Measurements from ENCODE around the gene GXYLT2.

DNA sequence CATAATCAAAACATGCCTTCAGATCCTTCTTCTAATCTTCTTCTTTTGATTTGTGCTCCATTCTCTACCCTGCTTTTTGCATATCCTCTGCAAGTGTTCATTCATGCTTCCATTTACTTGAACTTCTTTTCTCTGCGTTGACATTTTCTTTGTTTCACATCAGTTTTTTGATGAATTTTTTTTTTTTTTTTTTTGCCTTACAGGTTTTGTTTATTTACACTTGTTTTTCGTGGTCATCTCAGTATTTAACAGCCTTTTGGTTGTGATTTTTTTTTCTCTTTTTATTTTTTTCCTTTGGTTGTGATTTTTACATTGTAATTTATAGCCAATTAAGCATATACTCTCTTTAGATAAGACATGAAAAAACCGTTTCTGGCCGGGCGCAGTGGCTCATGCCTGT is 27.8 kb upstream of the GXYLT2 start:
- TF ChIP-seq, protein P1, sequence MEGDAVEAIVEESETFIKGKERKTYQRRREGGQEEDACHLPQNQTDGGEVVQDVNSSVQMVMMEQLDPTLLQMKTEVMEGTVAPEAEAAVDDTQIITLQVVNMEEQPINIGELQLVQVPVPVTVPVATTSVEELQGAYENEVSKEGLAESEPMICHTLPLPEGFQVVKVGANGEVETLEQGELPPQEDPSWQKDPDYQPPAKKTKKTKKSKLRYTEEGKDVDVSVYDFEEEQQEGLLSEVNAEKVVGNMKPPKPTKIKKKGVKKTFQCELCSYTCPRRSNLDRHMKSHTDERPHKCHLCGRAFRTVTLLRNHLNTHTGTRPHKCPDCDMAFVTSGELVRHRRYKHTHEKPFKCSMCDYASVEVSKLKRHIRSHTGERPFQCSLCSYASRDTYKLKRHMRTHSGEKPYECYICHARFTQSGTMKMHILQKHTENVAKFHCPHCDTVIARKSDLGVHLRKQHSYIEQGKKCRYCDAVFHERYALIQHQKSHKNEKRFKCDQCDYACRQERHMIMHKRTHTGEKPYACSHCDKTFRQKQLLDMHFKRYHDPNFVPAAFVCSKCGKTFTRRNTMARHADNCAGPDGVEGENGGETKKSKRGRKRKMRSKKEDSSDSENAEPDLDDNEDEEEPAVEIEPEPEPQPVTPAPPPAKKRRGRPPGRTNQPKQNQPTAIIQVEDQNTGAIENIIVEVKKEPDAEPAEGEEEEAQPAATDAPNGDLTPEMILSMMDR (CRISPR knock-in tag; IDR thresholded peaks at IDR 0.05) = no peak
- no peak for TF ChIP-seq ZNF616 (CRISPR knock-in tag; IDR thresholded peaks at IDR 0.05; ENCODE audit: low read depth)
- TF ChIP-seq, protein P2, sequence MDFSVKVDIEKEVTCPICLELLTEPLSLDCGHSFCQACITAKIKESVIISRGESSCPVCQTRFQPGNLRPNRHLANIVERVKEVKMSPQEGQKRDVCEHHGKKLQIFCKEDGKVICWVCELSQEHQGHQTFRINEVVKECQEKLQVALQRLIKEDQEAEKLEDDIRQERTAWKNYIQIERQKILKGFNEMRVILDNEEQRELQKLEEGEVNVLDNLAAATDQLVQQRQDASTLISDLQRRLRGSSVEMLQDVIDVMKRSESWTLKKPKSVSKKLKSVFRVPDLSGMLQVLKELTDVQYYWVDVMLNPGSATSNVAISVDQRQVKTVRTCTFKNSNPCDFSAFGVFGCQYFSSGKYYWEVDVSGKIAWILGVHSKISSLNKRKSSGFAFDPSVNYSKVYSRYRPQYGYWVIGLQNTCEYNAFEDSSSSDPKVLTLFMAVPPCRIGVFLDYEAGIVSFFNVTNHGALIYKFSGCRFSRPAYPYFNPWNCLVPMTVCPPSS (IDR thresholded peaks at IDR 0.05) = no peak
- TF ChIP-seq, protein P3, sequence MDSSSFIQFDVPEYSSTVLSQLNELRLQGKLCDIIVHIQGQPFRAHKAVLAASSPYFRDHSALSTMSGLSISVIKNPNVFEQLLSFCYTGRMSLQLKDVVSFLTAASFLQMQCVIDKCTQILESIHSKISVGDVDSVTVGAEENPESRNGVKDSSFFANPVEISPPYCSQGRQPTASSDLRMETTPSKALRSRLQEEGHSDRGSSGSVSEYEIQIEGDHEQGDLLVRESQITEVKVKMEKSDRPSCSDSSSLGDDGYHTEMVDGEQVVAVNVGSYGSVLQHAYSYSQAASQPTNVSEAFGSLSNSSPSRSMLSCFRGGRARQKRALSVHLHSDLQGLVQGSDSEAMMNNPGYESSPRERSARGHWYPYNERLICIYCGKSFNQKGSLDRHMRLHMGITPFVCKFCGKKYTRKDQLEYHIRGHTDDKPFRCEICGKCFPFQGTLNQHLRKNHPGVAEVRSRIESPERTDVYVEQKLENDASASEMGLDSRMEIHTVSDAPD (CRISPR knock-in tag; IDR thresholded peaks at IDR 0.05) = no peak
- TF ChIP-seq, protein P4, sequence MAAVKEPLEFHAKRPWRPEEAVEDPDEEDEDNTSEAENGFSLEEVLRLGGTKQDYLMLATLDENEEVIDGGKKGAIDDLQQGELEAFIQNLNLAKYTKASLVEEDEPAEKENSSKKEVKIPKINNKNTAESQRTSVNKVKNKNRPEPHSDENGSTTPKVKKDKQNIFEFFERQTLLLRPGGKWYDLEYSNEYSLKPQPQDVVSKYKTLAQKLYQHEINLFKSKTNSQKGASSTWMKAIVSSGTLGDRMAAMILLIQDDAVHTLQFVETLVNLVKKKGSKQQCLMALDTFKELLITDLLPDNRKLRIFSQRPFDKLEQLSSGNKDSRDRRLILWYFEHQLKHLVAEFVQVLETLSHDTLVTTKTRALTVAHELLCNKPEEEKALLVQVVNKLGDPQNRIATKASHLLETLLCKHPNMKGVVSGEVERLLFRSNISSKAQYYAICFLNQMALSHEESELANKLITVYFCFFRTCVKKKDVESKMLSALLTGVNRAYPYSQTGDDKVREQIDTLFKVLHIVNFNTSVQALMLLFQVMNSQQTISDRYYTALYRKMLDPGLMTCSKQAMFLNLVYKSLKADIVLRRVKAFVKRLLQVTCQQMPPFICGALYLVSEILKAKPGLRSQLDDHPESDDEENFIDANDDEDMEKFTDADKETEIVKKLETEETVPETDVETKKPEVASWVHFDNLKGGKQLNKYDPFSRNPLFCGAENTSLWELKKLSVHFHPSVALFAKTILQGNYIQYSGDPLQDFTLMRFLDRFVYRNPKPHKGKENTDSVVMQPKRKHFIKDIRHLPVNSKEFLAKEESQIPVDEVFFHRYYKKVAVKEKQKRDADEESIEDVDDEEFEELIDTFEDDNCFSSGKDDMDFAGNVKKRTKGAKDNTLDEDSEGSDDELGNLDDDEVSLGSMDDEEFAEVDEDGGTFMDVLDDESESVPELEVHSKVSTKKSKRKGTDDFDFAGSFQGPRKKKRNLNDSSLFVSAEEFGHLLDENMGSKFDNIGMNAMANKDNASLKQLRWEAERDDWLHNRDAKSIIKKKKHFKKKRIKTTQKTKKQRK (IDR thresholded peaks at IDR 0.05; ENCODE audit: low read length) = no peak
- TF ChIP-seq ZKSCAN8 (CRISPR knock-in tag; IDR thresholded peaks at IDR 0.05; ENCODE audit: borderline replicate concordance) = no peak
- TF ChIP-seq, protein P5, sequence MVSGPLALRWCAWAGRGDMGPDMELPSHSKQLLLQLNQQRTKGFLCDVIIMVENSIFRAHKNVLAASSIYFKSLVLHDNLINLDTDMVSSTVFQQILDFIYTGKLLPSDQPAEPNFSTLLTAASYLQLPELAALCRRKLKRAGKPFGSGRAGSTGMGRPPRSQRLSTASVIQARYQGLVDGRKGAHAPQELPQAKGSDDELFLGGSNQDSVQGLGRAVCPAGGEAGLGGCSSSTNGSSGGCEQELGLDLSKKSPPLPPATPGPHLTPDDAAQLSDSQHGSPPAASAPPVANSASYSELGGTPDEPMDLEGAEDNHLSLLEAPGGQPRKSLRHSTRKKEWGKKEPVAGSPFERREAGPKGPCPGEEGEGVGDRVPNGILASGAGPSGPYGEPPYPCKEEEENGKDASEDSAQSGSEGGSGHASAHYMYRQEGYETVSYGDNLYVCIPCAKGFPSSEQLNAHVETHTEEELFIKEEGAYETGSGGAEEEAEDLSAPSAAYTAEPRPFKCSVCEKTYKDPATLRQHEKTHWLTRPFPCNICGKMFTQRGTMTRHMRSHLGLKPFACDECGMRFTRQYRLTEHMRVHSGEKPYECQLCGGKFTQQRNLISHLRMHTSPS (CRISPR knock-in tag; IDR thresholded peaks at IDR 0.05; ENCODE audit: low read depth) = no peak
- no peak for TF ChIP-seq MTF1 (CRISPR knock-in tag; IDR thresholded peaks at IDR 0.05)
- no peak for TF ChIP-seq ASH2L (IDR thresholded peaks at IDR 0.05; ENCODE audit: insufficient read length, low read depth, low read length)
- no peak for TF ChIP-seq ZNF460 (CRISPR knock-in tag; IDR thresholded peaks at IDR 0.05; ENCODE audit: borderline replicate concordance)
- TF ChIP-seq, protein P6, sequence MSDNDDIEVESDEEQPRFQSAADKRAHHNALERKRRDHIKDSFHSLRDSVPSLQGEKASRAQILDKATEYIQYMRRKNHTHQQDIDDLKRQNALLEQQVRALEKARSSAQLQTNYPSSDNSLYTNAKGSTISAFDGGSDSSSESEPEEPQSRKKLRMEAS (IDR thresholded peaks at IDR 0.05) = no peak
- no peak for TF ChIP-seq ZNF878 (CRISPR knock-in tag; IDR thresholded peaks at IDR 0.05)
- no peak for TF ChIP-seq JUNB (CRISPR knock-in tag; IDR thresholded peaks at IDR 0.05; ENCODE audit: borderline replicate concordance)

Data from HepG2 (cell line).